Natural killer cell (primary cell): ENCODE results near the gene LEAP2. TPM values are rescaled to one million over a fixed set of nuclear protein-coding genes. Genes with fewer than 3 reads are reported as not detected.

Experiments used
- ATAC-seq, 3 donors: fragments of 150-1000 bp in 2 of 3; fragments of 200-7000 bp in 1 of 3; cut with Tn5 transposase; 1 replicate in 1 of 3; 2 replicates in 2 of 3; pipeline ENCODE4 v1.10.0; 2021; ENCODE audit warnings: mild to moderate bottlenecking in 2 of 3, moderate library complexity in 2 of 3
- DNase-seq, 2 donors: peaks; one replicate each; pipeline versions ENCODE4 v3.0.0 to v3.0.0-alpha.2; 2013 to 2021; ENCODE audit warnings: mixed read lengths in 1 of 2
- H3K27ac ChIP-seq: one replicate; pipeline ENCODE4 v1.5.1; 2013; ENCODE audit warnings: mild to moderate bottlenecking, low read length
- H3K27me3 ChIP-seq: one replicate; pipeline ENCODE4 v1.6.1; 2013; ENCODE audit warnings: low read length; ENCODE audit not compliant: control insufficient read depth, insufficient read depth
- H3K36me3 ChIP-seq: one replicate; pipeline ENCODE4 v1.6.1; 2013; ENCODE audit warnings: low read length; ENCODE audit not compliant: control insufficient read depth, insufficient read depth
- H3K4me1 ChIP-seq: one replicate; pipeline ENCODE4 v1.6.1; 2013; ENCODE audit warnings: low read length; ENCODE audit not compliant: control insufficient read depth, insufficient read depth
- H3K4me3 ChIP-seq: one replicate; pipeline ENCODE4 v1.5.1; 2013; ENCODE audit warnings: low read length
- H3K9me3 ChIP-seq: one replicate; pipeline ENCODE4 v1.6.1; 2013; ENCODE audit warnings: low read length; ENCODE audit not compliant: control insufficient read depth, insufficient read depth
- H3K27ac Mint-ChIP-seq, 2 donors: one replicate each; pipeline ENCODE4 v1.8.0; 2022; ENCODE audit warnings: mild to moderate bottlenecking in 2 of 2, mixed read lengths in 2 of 2, moderate library complexity in 1 of 2
- H3K27me3 Mint-ChIP-seq, 2 donors: one replicate each; pipeline ENCODE4 v1.8.0; 2022; ENCODE audit warnings: low read depth in 2 of 2, mixed read lengths in 2 of 2
- H3K36me3 Mint-ChIP-seq: one replicate; pipeline ENCODE4 v1.8.0; 2022; ENCODE audit warnings: mixed read lengths
- H3K4me1 Mint-ChIP-seq, 2 donors: one replicate each; pipeline ENCODE4 v1.8.0; 2022; ENCODE audit warnings: mixed read lengths in 2 of 2
- H3K4me3 Mint-ChIP-seq: one replicate; pipeline ENCODE4 v1.8.0; 2022; ENCODE audit warnings: mild to moderate bottlenecking, moderate library complexity, mixed read lengths
- H3K9me3 Mint-ChIP-seq, 2 donors: one replicate each; pipeline ENCODE4 v1.8.0; 2022; ENCODE audit warnings: mixed read lengths in 2 of 2
- CTCF ChIP-seq: fragments of 200-600 bp; IDR thresholded peaks from one replicate; pipeline ENCODE4 v1.8.0; 2022; ENCODE audit warnings: antibody characterized with exemption
- WGBS: methylation state at CpG from one replicate; pipeline ENCODE4 v1.1.7; 2013; ENCODE audit warnings: missing lambda C conversion rate; ENCODE audit not compliant: insufficient coverage; 5-methylcytosine and 5-hydroxymethylcytosine counted together
- intact Hi-C: fragments of 100-400 bp; cut with micrococcal nuclease; formaldehyde crosslinking; loops from one replicate; pipeline ENCODE4 v1.14.2; 2022
- total RNA-seq, 4 donors: library from RNA; stranded (reverse); fragments of 120-200 nt in 1 of 4; gene quantifications; one replicate each; pipeline versions ENCODE4 v1.2.3 to v1.2.4, GENCODE V29; 2013 to 2022

LEAP2 gene
- total RNA-seq, 3 donors from 2014 or later (not counting 1 experiment from before 2014, with no cell fraction given), result 0.70 to 1.3 (median 1.2) TPM

GRCh38 chr5:132883261-132883834, 9.9 kb downstream of the LEAP2 start:
- H3K36me3 Mint-ChIP-seq, result peaks cover 22% of the 10 kb centered on the region
- DNase-seq, result peak in 1 of 2 donors; percentile 68

GRCh38 chr5:132884548-132884947, 11.1 kb downstream of the LEAP2 start:
- H3K27ac Mint-ChIP-seq, result no peak overlapping the region
- Histone ChIP-seq H3K36me3 (peaks cover 73% of the 10 kb centered on the region), H3K27ac (no peak overlapping the region), H3K27me3 (no peaks in the 10 kb centered on the region), H3K9me3 (no peaks in the 10 kb centered on the region), H3K4me1 (no peaks in the 10 kb centered on the region), H3K4me3 (no peak overlapping the region)
- peaks cover 22% of the 10 kb centered on the region for H3K36me3 Mint-ChIP-seq
- TF ChIP-seq CTCF, result no peak
- no peaks in the 10 kb centered on the region for H3K9me3 Mint-ChIP-seq
- ATAC-seq, result no peak
- H3K27me3 Mint-ChIP-seq, result no peaks in the 10 kb centered on the region
- 100% methylated on average over 1 of the region's 2 CpGs for WGBS
- intact Hi-C loops, result no loop called here
- no peak for DNase-seq
- no peak overlapping the region for H3K4me3 Mint-ChIP-seq
- peaks cover 0 to 5% of the 10 kb centered on the region in 2 donors for H3K4me1 Mint-ChIP-seq

More at GRCh38 chr5:132883261-132883834, 9.9 kb downstream of the LEAP2 start:
- Histone ChIP-seq H3K4me1 (no peaks in the 10 kb centered on the region), H3K9me3 (no peaks in the 10 kb centered on the region), H3K27me3 (no peaks in the 10 kb centered on the region), H3K4me3 (no peak overlapping the region), H3K36me3 (peaks cover 69% of the 10 kb centered on the region), H3K27ac (no peak overlapping the region)
- no peaks in the 10 kb centered on the region for H3K9me3 Mint-ChIP-seq
- 44% methylated on average over 2 of the region's 2 CpGs for WGBS
- intact Hi-C loops, result loop anchor here (1.0 kb wide), 2 partner anchors 53 to 498 kb away; partner anchors contain the start of gene SHROOM1
- H3K4me1 Mint-ChIP-seq, result peaks cover 0 to 5% of the 10 kb centered on the region in 2 donors
- peak; percentile 44 for TF ChIP-seq CTCF
- no peaks in the 10 kb centered on the region for H3K27me3 Mint-ChIP-seq
- peak; percentile 73 to 74 (median 73) for ATAC-seq
- no peak overlapping the region for H3K4me3 Mint-ChIP-seq
- peak overlapping the region; percentile 43 to 70 for H3K27ac Mint-ChIP-seq

GRCh38 chr5:132886064-132886823, 12.8 kb downstream of the LEAP2 start:
- no peak overlapping the region for H3K4me3 ChIP-seq
- peak overlapping the region in 1 of 2 donors; percentile 35 for H3K27ac Mint-ChIP-seq
- H3K9me3 ChIP-seq, result no peaks in the 10 kb centered on the region
- H3K27ac ChIP-seq, result no peak overlapping the region
- no peaks in the 10 kb centered on the region for H3K9me3 Mint-ChIP-seq
- intact Hi-C loops, result no loop called here
- H3K27me3 ChIP-seq, result no peaks in the 10 kb centered on the region
- H3K27me3 Mint-ChIP-seq, result no peaks in the 10 kb centered on the region
- no peak for TF ChIP-seq CTCF
- peaks cover 22% of the 10 kb centered on the region for H3K36me3 Mint-ChIP-seq
- H3K36me3 ChIP-seq, result peaks cover 66% of the 10 kb centered on the region
- no peaks in the 10 kb centered on the region for H3K4me1 ChIP-seq
- 94% methylated on average over 11 of the region's 11 CpGs for WGBS
- no peak for ATAC-seq
- no peak for DNase-seq
- H3K4me1 Mint-ChIP-seq, result peaks cover 0 to 5% of the 10 kb centered on the region in 2 donors
- H3K4me3 Mint-ChIP-seq, result no peak overlapping the region
